OCI-LY1 (cell line): ENCODE measurements around the gene KSR1.

Source experiments
- CTCF ChIP-seq: fragments of 200-600 bp; sonication (generic), shearing (Covaris generic); IDR thresholded peaks from 2 replicates; pipeline ENCODE4 v1.5.1; 2017; ENCODE audit warnings: mild to moderate bottlenecking, antibody characterized with exemption, low read length, moderate library complexity, mixed read lengths
- EZH2 ChIP-seq: fragments of 200-600 bp; sonication (generic), shearing (Covaris generic); IDR thresholded peaks from 2 replicates; pipeline ENCODE4 v1.8.0; 2017; ENCODE audit warnings: borderline replicate concordance, mixed run types, mild to moderate bottlenecking, antibody characterized with exemption, low read length, moderate library complexity, mixed read lengths

GRCh38 chr17:27473748-27474609, 17.7 kb downstream of the KSR1 start:
- TF ChIP-seq CTCF, result no peak
- TF ChIP-seq EZH2, result no peak
